ENCODE data around the gene STK39.
A peak's percentile ranks its signal among the peaks of the same experiment; 100 is the strongest.

Gene STK39

GRCh38 chr2:168155680-168156079, 91.7 kb downstream of the STK39 start:
- no peak for DNase-seq

- DNase-seq = no peak
Measured at GRCh38 chr2:168155046-168155445, 92.3 kb downstream of the STK39 start.

- no peak for DNase-seq
Measured at GRCh38 chr2:168152902-168153530, 94.4 kb downstream of the STK39 start.

GRCh38 chr2:168149986-168150385, 97.4 kb downstream of the STK39 start:
- DNase-seq = no peak

GRCh38 chr2:168149150-168149974, 98.0 kb downstream of the STK39 start:
- DNase-seq = no peak

GRCh38 chr2:168147830-168148794, 99.3 kb downstream of the STK39 start:
- DNase-seq = no peak

- DNase-seq = no peak
Measured at GRCh38 chr2:168146892-168147810, 100.2 kb downstream of the STK39 start.

GRCh38 chr2:168145426-168146310, 101.7 kb downstream of the STK39 start:
- DNase-seq = no peak

- DNase-seq = no peak
Measured at GRCh38 chr2:168145011-168145410, 102.4 kb downstream of the STK39 start.

GRCh38 chr2:168143813-168144212, 103.6 kb downstream of the STK39 start:
- no peak for DNase-seq

GRCh38 chr2:168140892-168141291, 106.5 kb downstream of the STK39 start:
- no peak for DNase-seq

- no peak for DNase-seq
Measured at GRCh38 chr2:168139852-168140251, 107.5 kb downstream of the STK39 start.

GRCh38 chr2:168138901-168139300, 108.5 kb downstream of the STK39 start:
- no peak for DNase-seq

GRCh38 chr2:168138374-168138773, 109.0 kb downstream of the STK39 start:
- DNase-seq = peak; percentile 8

- no peak for DNase-seq
Measured at GRCh38 chr2:168137510-168138180, 109.8 kb downstream of the STK39 start.

- DNase-seq = peak; percentile 45
Measured at GRCh38 chr2:168136392-168136977, 110.9 kb downstream of the STK39 start.

- no peak for DNase-seq
Measured at GRCh38 chr2:168135630-168136029, 111.8 kb downstream of the STK39 start.

GRCh38 chr2:168135121-168135520, 112.3 kb downstream of the STK39 start:
- no peak for DNase-seq

GRCh38 chr2:168134485-168134884, 112.9 kb downstream of the STK39 start:
- no peak for DNase-seq

GRCh38 chr2:168132389-168132788, 115.0 kb downstream of the STK39 start:
- DNase-seq = no peak
